GM12878 (cell line): ENCODE measurements around the gene TMC6. TPM values are rescaled to one million over a fixed set of nuclear protein-coding genes. Genes with fewer than 3 reads are reported as not detected.

ENCODE experiments used
- CREB1 ChIP-seq: IDR thresholded peaks from 2 replicates; pipeline ENCODE4 v1.6.1; 2012; ENCODE audit warnings: low read depth, mild to moderate bottlenecking, inconsistent platforms
- CREM ChIP-seq: IDR thresholded peaks from 2 replicates; pipeline ENCODE4 v1.6.1; 2014; ENCODE audit warnings: antibody characterized with exemption, low read depth
- EP300 ChIP-seq, 2 experiments: fragments of 150-350 bp in 1 of 2; IDR thresholded peaks; 2 replicates each; pipeline ENCODE4 v1.6.1; 2011 to 2012; ENCODE audit warnings: low read depth in 2 of 2, low read length in 2 of 2, borderline replicate concordance in 1 of 2, improper control_type of control experiment in 1 of 2, inconsistent platforms in 1 of 2; ENCODE audit not compliant: control insufficient read depth in 1 of 2
- HDGF ChIP-seq: fragments of 450-650 bp; IDR thresholded peaks from 2 replicates; pipeline ENCODE4 v1.6.1; 2016; ENCODE audit warnings: antibody characterized with exemption
- MEF2B ChIP-seq: fragments of 450-650 bp; IDR thresholded peaks from 2 replicates; pipeline ENCODE4 v1.6.1; 2018; ENCODE audit warnings: mild to moderate bottlenecking, moderate library complexity; ENCODE audit not compliant: partially characterized antibody, poor library complexity, severe bottlenecking
- NBN ChIP-seq: fragments of 450-650 bp; IDR thresholded peaks from 2 replicates; pipeline ENCODE4 v1.6.1; 2016
- RAD21 ChIP-seq: IDR thresholded peaks from 2 replicates; pipeline ENCODE4 v1.6.1; 2011; ENCODE audit warnings: mild to moderate bottlenecking, low read depth, low read length, moderate library complexity; ENCODE audit not compliant: insufficient read depth
- RB1 ChIP-seq: fragments of 450-650 bp; formaldehyde crosslinking; IDR thresholded peaks from 2 replicates; pipeline ENCODE4 v1.6.1; 2017; ENCODE audit warnings: mild to moderate bottlenecking, borderline replicate concordance
- SMAD1 ChIP-seq: fragments of 450-650 bp; IDR thresholded peaks from 2 replicates; pipeline ENCODE4 v1.6.1; 2018; ENCODE audit warnings: mild to moderate bottlenecking, low read depth; ENCODE audit not compliant: partially characterized antibody
- SREBF1 ChIP-seq: IDR thresholded peaks from 2 replicates; pipeline ENCODE4 v1.6.1; 2012; ENCODE audit warnings: mild to moderate bottlenecking, low read length
- TBL1XR1 ChIP-seq: IDR thresholded peaks from 2 replicates; pipeline ENCODE4 v1.6.1; 2012; ENCODE audit warnings: low read depth, low read length, improper control_type of control experiment
- ZNF24 ChIP-seq: fragments of 450-650 bp; IDR thresholded peaks from 2 replicates; pipeline ENCODE4 v1.6.1; 2017; ENCODE audit warnings: antibody characterized with exemption, mild to moderate bottlenecking
- ZSCAN29 ChIP-seq: fragments of 450-650 bp; IDR thresholded peaks from 2 replicates; pipeline ENCODE4 v1.6.1; 2017; ENCODE audit warnings: mild to moderate bottlenecking, moderate library complexity
- polyA plus RNA-seq, 11 experiments: library from polyadenylated mRNA; depleted of rRNA in 4 of 11; unstranded in 6 of 11; stranded (reverse) in 5 of 11; fragments of >200 nt; fragmentation: Nextera tagmentation in 4 of 11; fragmentation: Illumina TruSeq in 1 of 11; extraction: Ambion mirVana in 4 of 11; extraction: Trizol in 1 of 11; gene quantifications; 1 replicate in 1 of 11; 2 replicates in 10 of 11; pipeline versions ENCODE4 v1.2.1 to v1.2.3, GENCODE V29; 2011 to 2016; ENCODE audit warnings: inconsistent platforms in 2 of 11, missing spikeins in 2 of 11, low read depth in 1 of 11
- total RNA-seq, 4 experiments: library from RNA; depleted of rRNA in 3 of 4; stranded (reverse); fragments of >200 nt in 3 of 4; fragmentation: Illumina TruSeq in 1 of 4; extraction: Trizol in 1 of 4; gene quantifications; 2 replicates each; pipeline versions ENCODE4 v1.2.1 to v1.2.3, GENCODE V29; 2013 to 2021
- TF ChIP-seq, protein P1 (sequence below): fragments of 450-650 bp; formaldehyde crosslinking; IDR thresholded peaks from 2 replicates; pipeline ENCODE4 v1.4.0; 2020; ENCODE audit warnings: mild to moderate bottlenecking, moderate library complexity
- TF ChIP-seq, protein P2 (sequence below): IDR thresholded peaks from 2 replicates; pipeline ENCODE4 v1.6.1; 2012; ENCODE audit warnings: low read depth, low read length, improper control_type of control experiment

TMC6 gene
- total and polyA plus RNA-seq, 10 of the 15 experiments (the other 5 are each of a cell fraction or from before 2014, with no cell fraction given) = 1.9 to 232 (median 60.6) TPM

DNA sequence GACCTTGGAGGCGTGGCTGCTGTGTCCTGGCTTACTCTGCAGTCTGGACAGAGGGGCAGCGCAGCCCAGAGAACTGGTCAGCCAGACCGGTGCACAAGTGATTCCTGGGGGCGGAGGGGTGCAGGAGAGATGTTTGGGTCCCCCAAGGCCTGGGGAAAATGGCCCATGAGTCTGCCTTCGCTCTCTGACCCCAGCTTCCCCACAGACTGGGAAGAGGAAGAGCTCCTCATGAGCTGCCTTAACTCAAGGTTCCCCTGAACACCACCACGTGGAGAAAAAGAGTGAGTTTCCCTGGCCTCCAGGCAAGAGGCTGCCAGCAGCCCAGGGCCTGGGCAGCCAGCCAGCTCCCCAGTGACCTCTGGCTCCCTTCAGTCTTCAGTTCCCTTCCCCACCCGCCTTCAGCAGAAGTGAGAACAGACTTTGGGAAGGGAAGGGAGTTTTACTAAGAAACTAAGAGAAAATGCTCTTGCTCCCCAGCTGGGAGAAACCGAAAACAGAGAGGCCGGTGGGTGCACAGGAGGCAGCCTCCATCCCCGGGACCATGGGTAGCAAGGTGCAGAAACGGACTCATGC lies 15.7 kb upstream of the TMC6 start (continued):
- TF ChIP-seq, protein P1, sequence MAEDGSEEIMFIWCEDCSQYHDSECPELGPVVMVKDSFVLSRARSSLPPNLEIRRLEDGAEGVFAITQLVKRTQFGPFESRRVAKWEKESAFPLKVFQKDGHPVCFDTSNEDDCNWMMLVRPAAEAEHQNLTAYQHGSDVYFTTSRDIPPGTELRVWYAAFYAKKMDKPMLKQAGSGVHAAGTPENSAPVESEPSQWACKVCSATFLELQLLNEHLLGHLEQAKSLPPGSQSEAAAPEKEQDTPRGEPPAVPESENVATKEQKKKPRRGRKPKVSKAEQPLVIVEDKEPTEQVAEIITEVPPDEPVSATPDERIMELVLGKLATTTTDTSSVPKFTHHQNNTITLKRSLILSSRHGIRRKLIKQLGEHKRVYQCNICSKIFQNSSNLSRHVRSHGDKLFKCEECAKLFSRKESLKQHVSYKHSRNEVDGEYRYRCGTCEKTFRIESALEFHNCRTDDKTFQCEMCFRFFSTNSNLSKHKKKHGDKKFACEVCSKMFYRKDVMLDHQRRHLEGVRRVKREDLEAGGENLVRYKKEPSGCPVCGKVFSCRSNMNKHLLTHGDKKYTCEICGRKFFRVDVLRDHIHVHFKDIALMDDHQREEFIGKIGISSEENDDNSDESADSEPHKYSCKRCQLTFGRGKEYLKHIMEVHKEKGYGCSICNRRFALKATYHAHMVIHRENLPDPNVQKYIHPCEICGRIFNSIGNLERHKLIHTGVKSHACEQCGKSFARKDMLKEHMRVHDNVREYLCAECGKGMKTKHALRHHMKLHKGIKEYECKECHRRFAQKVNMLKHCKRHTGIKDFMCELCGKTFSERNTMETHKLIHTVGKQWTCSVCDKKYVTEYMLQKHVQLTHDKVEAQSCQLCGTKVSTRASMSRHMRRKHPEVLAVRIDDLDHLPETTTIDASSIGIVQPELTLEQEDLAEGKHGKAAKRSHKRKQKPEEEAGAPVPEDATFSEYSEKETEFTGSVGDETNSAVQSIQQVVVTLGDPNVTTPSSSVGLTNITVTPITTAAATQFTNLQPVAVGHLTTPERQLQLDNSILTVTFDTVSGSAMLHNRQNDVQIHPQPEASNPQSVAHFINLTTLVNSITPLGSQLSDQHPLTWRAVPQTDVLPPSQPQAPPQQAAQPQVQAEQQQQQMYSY (CRISPR knock-in tag) = no peak
- peak; percentile 54; the same call in 1 of the 2 replicates for TF ChIP-seq TBL1XR1
- TF ChIP-seq NBN = no peak; the same call in 1 of the 2 replicates
- TF ChIP-seq HDGF = 0 out of 2 replicates have a peak, but pooled peaks have one; percentile 14
- TF ChIP-seq MEF2B = peak; percentile 86
- TF ChIP-seq, protein P2, sequence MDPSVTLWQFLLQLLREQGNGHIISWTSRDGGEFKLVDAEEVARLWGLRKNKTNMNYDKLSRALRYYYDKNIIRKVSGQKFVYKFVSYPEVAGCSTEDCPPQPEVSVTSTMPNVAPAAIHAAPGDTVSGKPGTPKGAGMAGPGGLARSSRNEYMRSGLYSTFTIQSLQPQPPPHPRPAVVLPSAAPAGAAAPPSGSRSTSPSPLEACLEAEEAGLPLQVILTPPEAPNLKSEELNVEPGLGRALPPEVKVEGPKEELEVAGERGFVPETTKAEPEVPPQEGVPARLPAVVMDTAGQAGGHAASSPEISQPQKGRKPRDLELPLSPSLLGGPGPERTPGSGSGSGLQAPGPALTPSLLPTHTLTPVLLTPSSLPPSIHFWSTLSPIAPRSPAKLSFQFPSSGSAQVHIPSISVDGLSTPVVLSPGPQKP = no peak
- no peak for TF ChIP-seq ZNF24
- TF ChIP-seq CREB1 = no peak
- no peak for TF ChIP-seq RAD21
- no peak for TF ChIP-seq ZSCAN29
- TF ChIP-seq CREM = no peak
- no peak for TF ChIP-seq SREBF1
- TF ChIP-seq SMAD1 = no peak
- TF ChIP-seq EP300 (IDR thresholded peaks at IDR 0.05; ENCODE audit: borderline replicate concordance in 1 of 2, control insufficient read depth in 1 of 2, low read depth in 2 of 2, low read length in 2 of 2) = no peak
- peak; percentile 38; the same call in 1 of the 2 replicates for TF ChIP-seq RB1
